NCI-H146 treated with DMSO at 0.1 percent for 48 hours (cell line): ENCODE results near the gene H6PD.

Experiments used
- DNase-seq: peaks from one replicate; lab custom pipeline; 2025; ENCODE audit not compliant: unreplicated experiment; lab: John Stamatoyannopoulos, UW

The H6PD gene

GRCh38 chr1:9239622-9240401 is 5.2 kb downstream of the H6PD start:
- DNase-seq: no peak

- no peak for DNase-seq
Observed at GRCh38 chr1:9240914-9241820, 6.6 kb downstream of the H6PD start.

DNA sequence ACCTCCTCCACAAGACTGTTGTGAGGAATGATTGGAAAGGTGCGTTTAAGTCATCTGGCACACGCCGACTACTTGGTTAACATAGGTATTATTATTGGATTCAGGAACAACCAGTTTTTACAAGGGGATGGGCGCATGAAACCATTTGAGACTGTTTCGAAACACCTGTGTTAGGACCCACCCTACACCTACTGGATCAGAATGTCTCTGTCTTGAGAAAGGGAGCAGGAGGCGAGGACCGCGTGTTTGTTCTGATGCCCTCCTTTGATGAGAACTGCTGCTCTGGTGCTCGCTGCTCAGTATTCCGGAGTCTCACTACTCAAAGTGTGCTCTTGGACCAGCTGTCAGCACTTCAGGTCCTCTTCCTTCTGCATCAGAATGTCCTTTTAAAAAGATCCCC is 7.3 kb downstream of the H6PD start:
- DNase-seq: no peak

DNA sequence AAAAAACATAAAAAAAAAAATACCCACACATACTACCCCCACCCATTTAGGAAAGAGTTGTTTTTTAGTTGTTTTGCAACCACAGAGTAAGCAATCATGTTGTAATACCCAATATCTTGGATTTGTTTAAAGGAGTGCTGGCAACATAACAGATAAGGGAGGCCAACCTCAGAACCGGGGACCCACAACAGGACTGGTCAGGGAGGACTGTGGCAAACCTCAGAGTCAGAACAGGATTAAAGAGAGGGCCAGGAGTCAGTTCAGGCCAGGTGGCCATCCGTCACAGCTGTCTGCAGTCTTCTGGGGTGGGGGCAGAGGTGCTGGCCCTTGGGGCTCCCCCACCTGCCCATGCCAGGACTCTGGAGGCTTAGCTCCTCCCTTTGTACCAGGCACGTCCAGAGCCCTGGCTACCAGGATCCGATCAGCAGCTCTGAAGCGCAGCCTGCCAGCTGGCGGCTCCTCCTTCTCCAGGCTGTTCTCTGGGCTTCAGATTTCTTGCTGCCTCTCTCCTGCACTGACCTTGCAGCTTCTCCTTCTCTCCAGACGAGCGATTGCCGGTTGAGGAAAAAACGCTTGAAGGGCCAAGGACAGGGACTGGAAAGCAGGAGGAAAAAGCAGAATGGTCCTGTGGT is 7.9 kb downstream of the H6PD start:
- DNase-seq: no peak

GRCh38 chr1:9243066-9243739 is 8.6 kb downstream of the H6PD start:
- no peak for DNase-seq

GRCh38 chr1:9244501-9245229 is 10.1 kb downstream of the H6PD start:
- no peak for DNase-seq

- no peak for DNase-seq
Observed at GRCh38 chr1:9245230-9245619, 10.7 kb downstream of the H6PD start.

GRCh38 chr1:9245661-9246060 is 11.1 kb downstream of the H6PD start:
- DNase-seq: no peak

GRCh38 chr1:9246215-9246614 is 11.6 kb downstream of the H6PD start:
- no peak for DNase-seq

DNA sequence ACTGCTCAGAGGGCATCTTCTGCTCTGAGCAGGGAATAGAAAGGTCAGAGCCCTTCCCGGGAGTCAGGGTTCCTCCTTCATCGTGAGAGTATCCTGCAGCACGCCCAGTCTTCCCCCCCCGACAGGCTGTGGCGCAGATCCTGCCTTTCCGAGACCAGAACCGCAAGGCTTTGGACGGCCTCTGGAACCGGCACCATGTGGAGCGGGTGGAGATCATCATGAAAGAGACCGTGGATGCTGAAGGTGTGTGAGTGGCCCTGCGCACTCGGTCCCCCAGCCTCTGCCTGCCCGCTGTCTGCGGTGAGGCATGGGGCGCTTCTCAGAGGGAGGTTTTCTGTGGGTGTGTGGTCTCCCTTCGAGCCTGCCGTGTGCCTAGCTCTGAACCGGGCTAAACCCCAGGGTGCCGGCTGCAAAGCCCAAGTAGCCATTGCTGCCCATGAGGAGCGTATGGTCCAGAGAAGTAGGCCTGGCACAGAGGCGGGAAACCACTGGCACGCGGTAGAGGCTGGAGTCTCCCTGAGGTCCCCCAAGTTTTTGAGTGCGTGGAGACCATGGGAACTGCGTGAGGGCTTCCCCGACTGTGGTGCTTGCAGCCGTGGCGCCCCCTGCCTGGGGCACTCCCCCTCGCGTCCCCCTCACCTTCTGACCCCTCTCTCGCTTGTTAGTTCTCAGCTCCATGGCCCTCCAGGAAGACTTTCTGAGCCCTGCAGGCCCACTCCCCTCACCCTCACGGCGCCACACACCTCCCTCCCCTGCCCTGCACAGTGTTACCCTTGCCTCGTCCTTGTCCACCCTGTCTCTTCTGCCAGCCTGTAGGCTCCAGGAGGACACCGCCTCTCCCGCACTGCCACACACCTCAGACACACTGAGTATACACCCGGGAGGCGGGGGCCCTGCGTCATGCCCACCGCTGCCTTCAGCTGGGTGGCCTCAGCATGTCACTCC is 12.5 kb downstream of the H6PD start:
- no peak for DNase-seq

DNA sequence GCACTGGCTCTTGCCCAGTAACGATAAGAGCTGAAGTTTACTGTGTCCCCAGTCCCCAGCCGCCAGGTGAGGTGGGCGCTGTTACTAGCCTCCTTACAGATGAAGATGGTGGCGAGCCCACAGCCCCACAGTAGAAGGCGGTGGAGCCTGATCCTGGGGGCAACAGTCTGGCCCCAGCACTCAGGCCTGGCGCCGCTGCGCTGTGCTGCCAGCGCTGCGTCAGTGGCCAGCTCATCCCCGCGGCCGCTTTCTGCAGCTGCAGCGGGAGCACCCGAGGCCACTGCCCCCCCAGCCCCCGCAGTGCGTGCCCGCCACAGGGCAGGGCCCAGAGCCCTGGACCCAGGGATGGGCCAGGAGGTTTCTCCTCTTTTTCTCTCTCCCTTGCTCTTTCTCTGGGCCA is 13.3 kb downstream of the H6PD start:
- DNase-seq: no peak

DNA sequence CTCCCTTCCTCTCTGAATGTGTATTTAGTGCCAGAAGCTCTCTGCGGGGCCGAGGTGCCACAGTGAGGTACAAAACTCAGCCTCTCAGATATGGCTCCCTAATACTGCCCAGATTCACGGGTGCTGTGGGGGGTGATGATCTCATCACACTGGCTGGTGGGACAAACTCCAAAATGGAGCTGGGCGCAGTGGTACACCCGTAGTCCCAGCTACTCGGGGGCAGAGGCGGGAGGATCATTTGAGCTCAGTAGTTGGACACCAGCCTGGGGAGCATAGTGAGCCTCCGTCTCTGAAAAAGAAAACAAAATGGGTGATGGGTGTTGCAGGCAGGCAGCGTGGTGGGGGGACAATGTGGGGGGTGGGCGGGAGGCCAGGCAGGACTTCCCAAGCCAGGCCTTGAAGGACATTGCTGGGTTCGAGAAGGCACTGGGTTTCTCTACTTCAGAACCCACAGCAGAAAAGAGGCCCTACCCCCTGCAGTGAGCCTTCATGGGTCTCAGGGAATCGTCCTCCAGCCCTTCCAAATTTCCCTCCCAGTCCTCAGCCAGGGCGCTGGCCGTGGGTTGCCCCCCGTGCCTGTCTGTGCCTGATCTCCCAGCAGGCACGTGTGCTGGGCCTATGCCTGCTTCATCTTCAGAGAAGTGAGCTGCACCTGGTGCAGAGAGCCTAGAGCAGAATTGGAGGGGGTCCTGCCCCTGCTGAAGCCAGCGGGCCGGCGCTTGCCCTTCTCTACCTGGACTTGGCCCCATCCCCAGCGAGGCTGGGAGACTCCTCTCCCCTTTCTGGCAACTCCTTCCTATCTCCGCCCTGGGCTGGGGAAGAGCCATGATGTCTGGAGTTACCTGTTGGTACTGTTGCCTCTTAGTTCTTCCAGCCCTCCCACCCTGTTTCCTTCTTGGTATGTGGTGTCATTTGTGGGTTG is 14.0 kb downstream of the H6PD start:
- no peak for DNase-seq

DNA sequence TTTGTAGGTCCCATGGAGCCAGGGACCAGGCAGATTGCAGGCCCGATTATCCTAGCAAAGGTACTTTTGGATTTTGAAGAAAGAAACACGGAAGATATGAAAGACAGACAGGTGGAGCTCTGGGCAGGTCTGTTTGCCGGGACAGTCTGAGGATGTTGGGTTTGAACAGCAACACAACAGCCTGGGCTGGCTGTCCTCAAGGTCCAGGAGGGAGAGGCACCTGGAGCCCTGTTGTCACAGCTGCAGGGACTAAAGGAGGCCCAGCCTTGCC is 14.6 kb downstream of the H6PD start:
- no peak for DNase-seq

- no peak for DNase-seq
Observed at GRCh38 chr1:9249534-9250410, 15.2 kb downstream of the H6PD start.

GRCh38 chr1:9250411-9251381 is 16.1 kb downstream of the H6PD start:
- DNase-seq: no peak

GRCh38 chr1:9251501-9251900 is 16.9 kb downstream of the H6PD start:
- no peak for DNase-seq

DNA sequence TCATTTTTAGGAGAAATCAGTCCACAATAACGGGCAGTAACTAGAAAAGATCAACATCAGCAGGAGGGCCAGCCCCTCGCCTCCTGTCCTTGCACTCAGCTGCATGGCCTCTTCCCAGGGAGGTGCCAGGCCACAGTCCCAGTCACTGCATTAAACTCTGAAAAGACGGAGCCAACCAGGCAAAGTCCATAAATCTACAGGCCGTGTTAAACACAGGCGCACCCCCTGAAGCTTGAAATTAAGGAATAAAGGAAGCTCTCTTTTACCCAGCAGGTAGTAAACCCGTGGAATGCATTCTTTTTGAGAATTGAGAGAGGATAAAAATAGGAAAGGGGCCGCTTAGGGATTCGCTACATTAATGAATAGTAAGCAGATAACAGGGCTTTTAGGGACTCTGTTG is 18.4 kb downstream of the H6PD start:
- DNase-seq: no peak
